ENCODE results near the gene SHROOM2. TPM values are rescaled to one million over a fixed set of nuclear protein-coding genes. Genes with fewer than 3 reads are reported as not detected.

Gene SHROOM2
- polyA plus RNA-seq, 3 donors = 17.2 to 19.9 (median 19.8) TPM

GRCh38 chrX:9937761-9938160 is 151.5 kb downstream of the SHROOM2 start:
- DNase-seq = no peak

GRCh38 chrX:9938516-9938915 is 152.3 kb downstream of the SHROOM2 start:
- DNase-seq = no peak

- no peak for DNase-seq
Observed at GRCh38 chrX:9940421-9940820, 154.2 kb downstream of the SHROOM2 start.

DNA sequence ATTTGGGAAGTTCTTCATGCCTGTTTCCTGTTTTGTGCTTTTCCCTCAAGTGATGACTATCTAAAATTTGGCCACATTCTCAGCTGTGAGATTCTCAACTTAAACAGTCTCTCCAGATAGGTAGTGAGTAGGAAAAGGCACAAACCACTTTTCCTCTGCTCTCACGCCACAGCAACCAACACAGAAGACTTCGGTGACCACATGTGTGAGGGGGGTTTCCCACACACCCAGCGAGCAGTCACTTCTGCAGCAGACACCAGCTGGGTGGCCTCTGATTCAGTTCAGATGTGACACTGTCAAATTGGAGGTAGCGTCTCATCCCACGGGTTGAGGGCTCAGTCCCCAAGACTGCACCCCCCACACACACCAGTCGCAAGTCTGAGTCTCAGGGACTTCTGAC is 155.9 kb downstream of the SHROOM2 start:
- DNase-seq = no peak

DNA sequence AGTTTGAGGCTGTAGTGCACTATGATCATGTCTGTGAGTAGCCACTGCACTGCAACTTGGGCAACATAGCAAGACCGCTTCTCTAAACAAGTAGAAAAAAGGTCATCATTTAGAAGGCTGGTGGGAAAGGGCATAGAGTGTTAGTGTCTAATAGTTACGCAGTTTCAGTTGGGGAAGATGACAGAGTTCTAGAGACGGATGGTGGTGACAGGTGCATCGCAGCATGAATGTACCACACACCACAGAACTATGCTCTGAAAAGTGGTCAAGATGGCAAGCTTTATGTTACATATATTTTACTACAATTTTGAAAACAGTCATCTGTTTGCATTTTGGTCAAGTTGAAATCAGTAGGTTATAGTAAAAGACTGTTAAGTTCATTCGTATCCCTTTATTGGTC is 157.2 kb downstream of the SHROOM2 start:
- DNase-seq = no peak

DNA sequence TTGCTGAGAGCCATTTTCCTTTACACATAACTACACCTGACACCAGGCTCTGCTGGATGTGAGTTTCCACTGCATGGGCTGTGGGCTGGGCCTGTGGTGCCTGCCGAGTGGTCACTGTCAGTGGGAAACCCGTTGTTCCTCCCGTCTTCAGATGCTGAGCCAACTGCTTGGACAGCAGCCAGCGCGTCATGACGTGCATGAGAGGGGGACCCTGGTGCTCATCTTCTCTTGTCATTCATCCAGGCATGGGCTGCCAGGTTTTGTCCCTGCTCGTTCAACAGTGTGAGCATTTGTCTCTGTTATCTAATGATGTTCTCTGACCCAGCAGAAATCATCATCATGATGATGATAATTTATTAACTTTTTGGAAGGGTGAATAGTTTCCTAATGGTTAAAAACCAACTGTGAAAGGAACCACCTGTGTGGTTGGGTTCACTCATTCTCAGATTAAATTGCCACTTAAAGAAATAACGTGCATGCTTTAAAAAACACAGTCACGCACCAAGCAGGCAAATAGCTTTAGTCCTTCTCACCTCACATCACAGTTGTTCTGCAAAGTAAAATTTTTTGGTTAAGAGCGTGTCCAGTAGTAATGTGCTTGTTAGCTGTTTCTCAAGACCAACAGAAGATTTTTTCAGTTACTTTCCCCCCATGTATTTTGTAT is 161.0 kb downstream of the SHROOM2 start:
- no peak for DNase-seq

GRCh38 chrX:9948406-9948805 is 162.2 kb downstream of the SHROOM2 start:
- DNase-seq = no peak

- no peak for DNase-seq
Observed at GRCh38 chrX:9952300-9952699, 166.1 kb downstream of the SHROOM2 start.

DNA sequence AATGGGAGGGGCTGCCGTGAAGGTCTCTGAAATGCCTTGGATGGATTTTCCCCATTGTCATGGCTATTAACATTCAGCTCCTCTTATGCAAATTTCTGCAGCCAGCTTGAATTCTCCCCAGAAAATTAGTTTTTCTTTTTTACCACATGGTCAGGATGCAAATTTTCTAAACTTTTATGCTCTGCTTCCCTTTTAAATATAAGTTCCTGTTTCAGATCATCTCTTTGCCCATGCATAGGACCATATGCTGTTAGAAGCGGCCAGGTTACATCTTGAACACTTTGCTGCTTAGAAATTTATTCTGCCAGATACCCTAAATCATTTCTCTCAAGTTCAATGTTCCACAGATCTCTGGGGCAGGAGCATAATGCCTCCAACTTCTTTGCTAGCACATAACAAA is 167.2 kb downstream of the SHROOM2 start:
- no peak for DNase-seq

- DNase-seq = no peak
Observed at GRCh38 chrX:9955506-9955905, 169.3 kb downstream of the SHROOM2 start.

- no peak for DNase-seq
Observed at GRCh38 chrX:9957743-9958142, 171.5 kb downstream of the SHROOM2 start.

GRCh38 chrX:9958183-9958582 is 172.0 kb downstream of the SHROOM2 start:
- DNase-seq = no peak

GRCh38 chrX:9961750-9962149 is 175.5 kb downstream of the SHROOM2 start:
- DNase-seq = no peak

- DNase-seq = no peak
Observed at GRCh38 chrX:9966775-9967408, 180.7 kb downstream of the SHROOM2 start, which contains the start of gene CLDN34. TSS of gene CLDN34 (plus strand) at chrX:9967358. CDS start at chrX:9967358, 0 bp downstream.

DNA sequence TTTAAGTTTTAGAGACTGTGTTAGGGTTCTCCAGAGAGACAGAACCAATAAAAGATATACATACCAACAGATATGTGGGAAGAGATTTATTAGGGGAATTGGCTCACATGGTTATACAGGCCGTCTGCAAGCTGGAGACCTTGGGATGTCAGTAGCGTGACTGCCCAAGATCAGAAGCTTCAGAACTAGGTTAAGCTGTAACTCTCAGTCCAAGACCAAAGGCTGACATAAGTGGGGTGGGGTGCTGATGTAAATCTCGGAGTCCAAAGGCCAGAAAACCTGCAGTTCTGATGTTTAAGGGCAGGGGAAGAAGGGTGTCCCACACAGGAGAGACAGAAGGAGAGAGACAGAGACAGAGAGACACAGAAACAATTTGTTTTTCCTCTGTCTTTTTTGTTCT is 191.4 kb downstream of the SHROOM2 start:
- no peak for DNase-seq

- no peak for DNase-seq
Observed at GRCh38 chrX:9980401-9980800, 194.2 kb downstream of the SHROOM2 start.

- no peak for DNase-seq
Observed at GRCh38 chrX:9980927-9981326, 194.7 kb downstream of the SHROOM2 start.

DNA sequence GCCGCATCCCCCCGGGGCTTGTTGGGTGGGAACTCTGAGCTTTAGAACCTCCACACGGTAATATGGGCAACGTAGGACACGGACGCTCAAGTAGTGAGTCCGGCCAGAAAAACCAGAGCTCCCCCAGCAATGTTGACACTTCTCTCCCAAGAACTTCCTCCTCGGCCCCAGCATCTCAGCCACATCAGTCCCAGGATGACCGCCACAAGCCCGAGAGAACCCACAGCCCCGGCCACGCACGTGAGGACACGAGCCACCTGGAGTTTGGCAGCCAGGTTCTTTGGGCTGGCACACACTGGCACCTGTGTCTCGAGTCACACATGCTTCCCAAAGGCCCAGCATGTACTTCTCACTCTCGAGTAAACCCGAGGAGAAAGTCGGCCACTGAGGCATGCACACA is 197.2 kb downstream of the SHROOM2 start:
- DNase-seq = no peak

DNA sequence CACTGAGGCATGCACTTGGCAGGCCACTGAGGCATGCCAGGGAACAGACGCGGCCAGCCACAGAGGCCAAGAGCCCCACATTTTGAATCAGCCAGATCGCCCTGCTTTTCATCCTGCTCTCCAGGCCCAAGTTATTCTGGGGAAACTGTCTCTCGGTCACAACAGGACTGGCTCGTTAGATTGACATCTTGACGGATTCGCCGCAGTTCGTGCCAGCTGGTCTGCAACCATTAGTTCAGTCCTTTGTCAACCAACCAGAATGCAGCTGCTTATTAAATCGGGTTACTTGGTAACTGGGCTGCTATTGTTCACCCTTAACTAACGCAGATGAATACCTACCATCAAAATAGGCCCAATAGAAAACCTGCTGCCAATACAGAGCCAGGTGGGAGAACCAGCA is 197.6 kb downstream of the SHROOM2 start:
- DNase-seq = no peak

- no peak for DNase-seq
Observed at GRCh38 chrX:9988762-9989161, 202.5 kb downstream of the SHROOM2 start.

DNA sequence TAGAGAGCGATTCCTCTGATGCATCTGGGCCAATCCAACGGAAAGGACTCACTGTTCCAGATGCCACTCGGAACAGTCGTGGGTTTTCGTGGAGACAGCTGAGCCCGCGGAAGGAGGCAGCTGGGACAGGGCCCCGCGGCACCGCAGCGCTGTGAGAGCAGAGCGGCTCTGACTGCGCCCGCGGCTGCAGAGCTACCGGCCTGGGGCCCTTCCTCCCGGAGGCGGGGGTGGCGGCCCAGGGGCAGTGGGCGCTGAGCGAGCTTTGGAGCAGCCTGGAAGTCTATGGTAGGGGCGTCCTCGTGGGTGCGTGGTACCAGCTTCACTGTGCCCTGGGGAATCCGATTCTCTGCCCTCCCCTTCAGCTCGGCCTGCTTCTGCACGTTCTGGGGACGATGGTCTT is 205.8 kb downstream of the SHROOM2 start:
- DNase-seq = no peak

DNA sequence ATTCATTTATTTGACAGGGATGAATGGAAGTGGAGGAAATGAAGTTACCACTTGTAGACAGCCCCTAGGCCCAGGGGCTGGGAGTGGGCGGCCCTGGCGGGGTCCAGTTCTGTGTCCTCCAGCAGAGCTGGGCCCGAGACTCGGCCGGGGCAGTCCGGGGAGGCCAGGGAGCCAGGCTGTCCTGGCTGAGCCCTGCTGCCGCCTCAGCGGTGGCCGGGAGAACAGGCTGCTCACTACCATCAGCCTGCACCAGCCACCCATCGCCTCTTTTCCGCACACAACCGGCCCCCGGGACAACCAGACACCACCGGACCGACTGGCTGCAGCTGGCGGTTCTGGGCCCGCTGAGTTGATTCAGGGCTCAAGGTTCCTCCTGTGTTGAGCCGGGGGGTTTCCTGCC is 206.5 kb downstream of the SHROOM2 start:
- DNase-seq = no peak

- DNase-seq = peak; percentile 52
Observed at GRCh38 chrX:9995855-9996339, 209.7 kb downstream of the SHROOM2 start.

DNA sequence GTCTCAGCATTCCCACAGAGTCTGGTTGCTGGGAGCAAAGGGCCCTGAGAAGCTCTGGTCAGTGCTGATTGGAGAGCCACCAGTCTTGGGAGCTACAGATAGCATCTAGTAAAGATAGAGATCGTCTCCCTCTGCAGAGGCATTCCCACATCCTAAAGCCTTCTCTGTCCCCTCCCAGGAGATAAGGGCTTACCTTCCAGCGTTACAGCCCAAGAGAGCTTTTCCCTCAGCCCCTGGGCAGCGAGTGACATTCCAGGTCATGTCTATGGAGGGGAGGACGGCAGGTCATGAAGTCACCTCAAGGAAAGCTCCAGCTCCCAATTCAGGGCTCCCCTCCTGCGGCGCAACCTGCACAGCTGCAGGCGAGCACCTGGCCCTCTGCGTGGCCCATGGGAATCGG is 210.8 kb downstream of the SHROOM2 start:
- DNase-seq = no peak
